ENCODE measurements around the gene PACSIN2. TPM values are rescaled to one million over a fixed set of nuclear protein-coding genes. Genes with fewer than 3 reads are reported as not detected.

The PACSIN2 gene
- total and polyA plus RNA-seq, 10 of the 15 experiments (the other 5 are each of a cell fraction or from before 2014, with no cell fraction given) = 0.93 to 78.7 (median 46.8) TPM

DNA sequence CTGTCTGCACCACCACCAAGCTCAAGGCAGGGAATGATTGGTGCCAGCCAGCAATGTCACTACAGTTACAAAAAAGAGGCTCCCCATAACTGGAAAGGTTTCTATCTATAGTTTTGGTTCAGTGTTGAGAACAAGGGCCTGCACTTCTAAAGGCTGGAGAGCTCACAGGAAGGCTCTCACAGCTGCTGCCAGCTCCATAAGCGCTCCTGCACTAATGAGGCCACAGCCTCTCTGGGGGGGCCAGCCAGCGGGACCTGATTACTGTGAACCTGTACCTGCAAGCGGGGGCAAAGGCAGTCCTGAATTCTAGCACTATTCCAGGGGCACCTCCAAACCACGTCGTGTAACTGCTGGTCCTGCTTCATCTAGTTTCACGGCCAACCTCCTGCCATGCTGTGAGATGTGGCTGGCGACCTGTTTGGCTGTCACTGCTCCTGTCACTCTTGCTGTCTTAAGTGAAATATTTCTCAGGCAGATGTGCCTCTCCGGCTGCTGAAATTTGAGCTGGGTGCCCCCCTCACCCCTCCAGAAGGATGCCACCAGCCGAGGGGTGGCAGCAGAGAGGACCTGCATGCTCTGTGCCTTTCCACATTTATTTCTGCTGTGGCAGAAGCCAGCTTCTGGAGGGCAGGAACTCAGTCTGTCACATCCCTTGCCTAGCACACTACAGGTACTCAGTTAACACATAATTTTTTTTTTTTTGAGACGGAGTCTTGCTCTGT lies 104.6 kb downstream of the PACSIN2 start:
- H3K36me3 ChIP-seq (ENCODE audit: control insufficient read depth in 2 of 2, insufficient read depth in 2 of 2, low read length in 1 of 2) = peaks cover 17 to 36% of the 10 kb centered on the region in 2 experiments; a peak in 3 of 4 replicates
- TF ChIP-seq RB1 (IDR thresholded peaks at IDR 0.05; ENCODE audit: borderline replicate concordance) (no peak), NR2C1 (IDR thresholded peaks at IDR 0.05) (no peak), SMAD5 (IDR thresholded peaks at IDR 0.05; ENCODE audit: low read depth) (no peak), EP300 (IDR thresholded peaks at IDR 0.05; ENCODE audit: borderline replicate concordance in 1 of 2, control insufficient read depth in 1 of 2, low read depth in 2 of 2, low read length in 2 of 2) (no peak), RFX5 (IDR thresholded peaks at IDR 0.05; ENCODE audit: low read depth, low read length) (no peak), BCL11A (IDR thresholded peaks at IDR 0.05; ENCODE audit: low read depth, low read length) (no peak), ASH2L (IDR thresholded peaks at IDR 0.05; ENCODE audit: borderline replicate concordance, low read depth) (no peak), SMC3 (IDR thresholded peaks at IDR 0.05; ENCODE audit: borderline replicate concordance, low read length) (no peak), BACH1 (IDR thresholded peaks at IDR 0.05; ENCODE audit: borderline replicate concordance) (no peak), WRNIP1 (IDR thresholded peaks at IDR 0.05; ENCODE audit: borderline replicate concordance, low read depth, low read length) (no peak), HDAC6 (IDR thresholded peaks at IDR 0.05; ENCODE audit: unreplicated experiment) (no peak)
- TF ChIP-seq, protein P1, sequence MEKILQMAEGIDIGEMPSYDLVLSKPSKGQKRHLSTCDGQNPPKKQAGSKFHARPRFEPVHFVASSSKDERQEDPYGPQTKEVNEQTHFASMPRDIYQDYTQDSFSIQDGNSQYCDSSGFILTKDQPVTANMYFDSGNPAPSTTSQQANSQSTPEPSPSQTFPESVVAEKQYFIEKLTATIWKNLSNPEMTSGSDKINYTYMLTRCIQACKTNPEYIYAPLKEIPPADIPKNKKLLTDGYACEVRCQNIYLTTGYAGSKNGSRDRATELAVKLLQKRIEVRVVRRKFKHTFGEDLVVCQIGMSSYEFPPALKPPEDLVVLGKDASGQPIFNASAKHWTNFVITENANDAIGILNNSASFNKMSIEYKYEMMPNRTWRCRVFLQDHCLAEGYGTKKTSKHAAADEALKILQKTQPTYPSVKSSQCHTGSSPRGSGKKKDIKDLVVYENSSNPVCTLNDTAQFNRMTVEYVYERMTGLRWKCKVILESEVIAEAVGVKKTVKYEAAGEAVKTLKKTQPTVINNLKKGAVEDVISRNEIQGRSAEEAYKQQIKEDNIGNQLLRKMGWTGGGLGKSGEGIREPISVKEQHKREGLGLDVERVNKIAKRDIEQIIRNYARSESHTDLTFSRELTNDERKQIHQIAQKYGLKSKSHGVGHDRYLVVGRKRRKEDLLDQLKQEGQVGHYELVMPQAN (conservative IDR thresholded peaks at IDR 0.05) = no peak
- TF ChIP-seq, protein P2, sequence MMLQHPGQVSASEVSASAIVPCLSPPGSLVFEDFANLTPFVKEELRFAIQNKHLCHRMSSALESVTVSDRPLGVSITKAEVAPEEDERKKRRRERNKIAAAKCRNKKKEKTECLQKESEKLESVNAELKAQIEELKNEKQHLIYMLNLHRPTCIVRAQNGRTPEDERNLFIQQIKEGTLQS (IDR thresholded peaks at IDR 0.05; ENCODE audit: borderline replicate concordance, extremely low read depth, low read depth, low read length) = no peak
- TF ChIP-seq, protein P3, sequence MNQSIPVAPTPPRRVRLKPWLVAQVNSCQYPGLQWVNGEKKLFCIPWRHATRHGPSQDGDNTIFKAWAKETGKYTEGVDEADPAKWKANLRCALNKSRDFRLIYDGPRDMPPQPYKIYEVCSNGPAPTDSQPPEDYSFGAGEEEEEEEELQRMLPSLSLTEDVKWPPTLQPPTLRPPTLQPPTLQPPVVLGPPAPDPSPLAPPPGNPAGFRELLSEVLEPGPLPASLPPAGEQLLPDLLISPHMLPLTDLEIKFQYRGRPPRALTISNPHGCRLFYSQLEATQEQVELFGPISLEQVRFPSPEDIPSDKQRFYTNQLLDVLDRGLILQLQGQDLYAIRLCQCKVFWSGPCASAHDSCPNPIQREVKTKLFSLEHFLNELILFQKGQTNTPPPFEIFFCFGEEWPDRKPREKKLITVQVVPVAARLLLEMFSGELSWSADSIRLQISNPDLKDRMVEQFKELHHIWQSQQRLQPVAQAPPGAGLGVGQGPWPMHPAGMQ (IDR thresholded peaks at IDR 0.05; ENCODE audit: borderline replicate concordance) = no peak
- TF ChIP-seq, protein P4, sequence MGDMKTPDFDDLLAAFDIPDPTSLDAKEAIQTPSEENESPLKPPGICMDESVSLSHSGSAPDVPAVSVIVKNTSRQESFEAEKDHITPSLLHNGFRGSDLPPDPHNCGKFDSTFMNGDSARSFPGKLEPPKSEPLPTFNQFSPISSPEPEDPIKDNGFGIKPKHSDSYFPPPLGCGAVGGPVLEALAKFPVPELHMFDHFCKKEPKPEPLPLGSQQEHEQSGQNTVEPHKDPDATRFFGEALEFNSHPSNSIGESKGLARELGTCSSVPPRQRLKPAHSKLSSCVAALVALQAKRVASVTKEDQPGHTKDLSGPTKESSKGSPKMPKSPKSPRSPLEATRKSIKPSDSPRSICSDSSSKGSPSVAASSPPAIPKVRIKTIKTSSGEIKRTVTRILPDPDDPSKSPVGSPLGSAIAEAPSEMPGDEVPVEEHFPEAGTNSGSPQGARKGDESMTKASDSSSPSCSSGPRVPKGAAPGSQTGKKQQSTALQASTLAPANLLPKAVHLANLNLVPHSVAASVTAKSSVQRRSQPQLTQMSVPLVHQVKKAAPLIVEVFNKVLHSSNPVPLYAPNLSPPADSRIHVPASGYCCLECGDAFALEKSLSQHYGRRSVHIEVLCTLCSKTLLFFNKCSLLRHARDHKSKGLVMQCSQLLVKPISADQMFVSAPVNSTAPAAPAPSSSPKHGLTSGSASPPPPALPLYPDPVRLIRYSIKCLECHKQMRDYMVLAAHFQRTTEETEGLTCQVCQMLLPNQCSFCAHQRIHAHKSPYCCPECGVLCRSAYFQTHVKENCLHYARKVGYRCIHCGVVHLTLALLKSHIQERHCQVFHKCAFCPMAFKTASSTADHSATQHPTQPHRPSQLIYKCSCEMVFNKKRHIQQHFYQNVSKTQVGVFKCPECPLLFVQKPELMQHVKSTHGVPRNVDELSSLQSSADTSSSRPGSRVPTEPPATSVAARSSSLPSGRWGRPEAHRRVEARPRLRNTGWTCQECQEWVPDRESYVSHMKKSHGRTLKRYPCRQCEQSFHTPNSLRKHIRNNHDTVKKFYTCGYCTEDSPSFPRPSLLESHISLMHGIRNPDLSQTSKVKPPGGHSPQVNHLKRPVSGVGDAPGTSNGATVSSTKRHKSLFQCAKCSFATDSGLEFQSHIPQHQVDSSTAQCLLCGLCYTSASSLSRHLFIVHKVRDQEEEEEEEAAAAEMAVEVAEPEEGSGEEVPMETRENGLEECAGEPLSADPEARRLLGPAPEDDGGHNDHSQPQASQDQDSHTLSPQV (IDR thresholded peaks at IDR 0.05) = no peak

More for the DNA sequence above, 104.6 kb downstream of the PACSIN2 start:
- Histone ChIP-seq H3K9ac (ENCODE audit: control insufficient read depth, insufficient read depth, low read length) (no peak overlapping the region), H3K27ac (ENCODE audit: control insufficient read depth, insufficient read depth) (no peak overlapping the region), H3K4me2 (ENCODE audit: control insufficient read depth, insufficient read depth) (no peak overlapping the region), H3K9me3 (replicated peaks; ENCODE audit: control insufficient read depth, insufficient read depth, low read length) (no peaks in the 10 kb centered on the region), H3K79me2 (ENCODE audit: control insufficient read depth, insufficient read depth, low read length) (peaks cover 24% of the 10 kb centered on the region), H3K27me3 (replicated peaks in 1 of 2; ENCODE audit: control insufficient read depth in 2 of 2, insufficient read depth in 2 of 2, low read length in 1 of 2) (no peaks in the 10 kb centered on the region), H4K20me1 (ENCODE audit: control insufficient read depth, insufficient read depth) (no peaks in the 10 kb centered on the region; the same call in 1 of the 2 replicates), H3K4me3 (no peak overlapping the region), H3K4me1 (ENCODE audit: control insufficient read depth, insufficient read depth, low read length) (no peaks in the 10 kb centered on the region; the same call in 1 of the 2 replicates), H2AFZ (ENCODE audit: control insufficient read depth, low read depth, low read length) (no peak overlapping the region)
- intact Hi-C loops (cut with micrococcal nuclease; ENCODE audit: unreplicated experiment) (no loop called here), in situ Hi-C loops (cut with MboI) (no loop called here)
- ChIA-PET RAD21 (ENCODE audit: unreplicated experiment) (no interaction called here), POLR2A (interaction anchor here (0.6 to 1.2 kb wide), 2 partner anchors 12 to 121 kb away, joined by 3 read pairs; no protein-coding TSS in a partner anchor), CTCF (interaction anchor here (0.6 to 1.3 kb wide), 4 partner anchors 11 to 256 kb away, joined by 3 read pairs; no protein-coding TSS in a partner anchor), SMC1A (ENCODE audit: uncharacterized antibody, unreplicated experiment) (interaction anchor here (0.7 to 1.5 kb wide), 2 partner anchors 15 to 43 kb away, joined by 4 to 5 read pairs; no protein-coding TSS in a partner anchor)
- no peak for DNase-seq (ENCODE audit: low read depth, low spot score)
- TSS peak; percentile 33 for BruUV-seq (replicated peaks)
- WGBS (ENCODE audit: insufficient coverage, insufficient replicate concordance, low lambda C conversion rate, missing lambda C conversion rate) = 87% methylated on average over 10 of the region's 10 CpGs
- no peak for ATAC-seq
- FAIRE-seq = no peak

Measured in GM12878 (cell line).